ENCODE measurements around the gene AFAP1L1. TPM values are rescaled to one million over a fixed set of nuclear protein-coding genes. Genes with fewer than 3 reads are reported as not detected.
"Not testable (repeated sequence)": the region's sequence is repeated elsewhere in the genome, so short reads cannot be mapped to it uniquely, and the experiment has no call there.

AFAP1L1 gene
- total RNA-seq, 1 experiment from 2014 or later: 2.3 TPM

- no peak for DNase-seq (ENCODE audit: extremely low read depth, low read depth)
Measured at GRCh38 chr5:149386166-149386565, 114.5 kb downstream of the AFAP1L1 start.

DNA sequence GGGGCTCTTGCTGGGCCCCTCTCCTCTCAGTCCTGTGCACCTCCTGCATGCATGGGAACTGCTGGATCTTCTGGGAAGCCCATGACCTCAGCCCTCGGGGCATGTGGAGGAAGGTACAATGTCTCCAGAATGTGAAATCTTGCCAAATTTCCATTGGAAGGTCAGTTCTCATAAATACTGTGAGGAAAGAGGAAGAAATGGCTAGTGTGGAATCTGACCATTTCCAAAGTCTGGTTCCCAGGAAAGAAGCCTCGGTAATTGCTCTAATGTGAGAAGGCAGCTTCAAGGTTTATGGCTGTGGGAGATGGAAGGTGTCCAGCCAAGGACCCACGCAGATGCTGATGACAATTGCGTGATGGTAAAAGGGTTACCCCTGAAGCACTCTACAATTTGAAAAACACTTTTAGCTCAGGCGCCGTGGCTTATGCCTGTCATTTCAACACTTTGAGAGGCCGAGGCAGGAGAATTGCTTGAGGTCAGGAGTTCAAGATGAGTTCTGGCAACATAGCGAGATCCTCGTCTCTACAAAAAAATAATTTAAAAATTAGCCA lies 115.5 kb downstream of the AFAP1L1 start:
- DNase-seq (ENCODE audit: extremely low read depth, low read depth): no peak

GRCh38 chr5:149387982-149388381 lies 116.3 kb downstream of the AFAP1L1 start:
- DNase-seq (ENCODE audit: extremely low read depth, low read depth): no peak

DNA sequence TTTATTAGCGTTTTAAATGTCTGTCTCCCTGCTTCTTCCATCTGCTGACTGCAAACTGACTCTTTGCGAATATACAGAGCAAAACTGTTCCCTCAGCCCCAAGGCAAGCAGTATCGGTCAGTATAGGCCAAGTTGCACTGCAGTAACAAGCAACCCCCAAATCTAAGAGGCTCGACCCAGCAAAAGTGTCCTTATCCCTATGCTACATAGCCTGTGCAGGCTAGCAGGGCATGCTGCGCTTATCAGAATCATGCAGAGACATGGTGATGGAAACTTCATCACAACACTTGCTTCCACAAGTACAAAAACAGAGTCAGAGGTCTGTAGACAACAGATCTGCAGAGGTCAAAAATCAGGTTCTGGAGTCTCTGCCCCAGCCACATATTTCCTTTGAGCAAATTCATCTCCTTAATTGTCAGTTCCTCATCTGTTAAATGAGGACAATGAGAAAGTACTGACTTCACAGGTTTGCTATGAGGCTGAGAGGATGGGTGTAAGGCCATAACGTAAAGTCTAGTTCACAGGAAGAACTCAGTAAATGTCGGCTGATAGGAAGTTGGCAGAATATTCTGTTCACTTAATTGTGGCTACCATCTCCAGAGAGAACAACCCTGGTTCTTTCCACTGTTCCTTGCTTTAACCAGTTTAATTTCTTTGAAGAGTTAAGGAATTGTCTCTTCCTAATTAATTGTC lies 117.0 kb downstream of the AFAP1L1 start:
- DNase-seq (ENCODE audit: extremely low read depth, low read depth): no peak

DNA sequence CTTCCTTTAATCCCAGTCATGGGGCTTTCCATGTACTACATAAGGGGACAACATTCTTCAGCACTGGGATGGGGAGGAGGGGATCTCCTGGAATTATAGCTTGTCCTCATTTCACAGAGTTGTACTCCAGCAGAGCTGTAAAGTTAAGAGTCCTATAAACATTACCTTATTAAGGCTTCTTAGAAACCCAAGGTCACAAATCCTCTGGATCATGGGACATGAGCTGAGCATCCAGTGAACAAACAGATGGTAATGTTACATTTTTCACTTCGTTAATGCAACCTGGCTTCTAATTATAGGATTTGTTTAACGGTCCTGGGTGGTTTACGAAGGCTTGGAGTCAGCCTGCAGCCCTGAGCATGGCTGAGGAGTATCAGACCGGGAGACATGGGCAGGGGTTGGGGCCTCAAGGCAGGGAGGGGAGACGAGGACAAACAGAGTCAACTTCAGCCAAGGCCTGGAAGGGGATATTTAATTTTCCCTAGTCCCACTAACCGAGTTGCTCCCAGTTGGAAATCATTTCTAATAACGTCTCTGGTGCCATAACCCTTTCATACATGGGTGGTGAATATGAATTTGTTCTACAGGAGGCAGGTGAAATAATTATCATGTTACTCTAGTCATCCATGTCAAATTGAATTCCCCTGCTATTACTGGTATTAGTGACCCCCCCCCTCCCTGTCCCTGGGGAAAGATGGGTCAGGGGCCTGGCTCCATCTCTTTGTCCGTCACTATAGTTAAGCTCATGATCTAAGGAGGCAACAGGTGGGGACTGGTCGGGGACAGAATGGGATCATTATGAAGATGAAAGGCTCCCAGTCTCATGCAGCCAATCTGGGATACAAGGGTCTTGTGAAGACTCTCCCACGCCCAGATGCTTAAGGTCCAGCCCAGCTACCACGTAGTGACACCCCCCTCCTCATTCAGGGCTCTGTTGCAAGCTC lies 118.2 kb downstream of the AFAP1L1 start:
- no peak for DNase-seq (ENCODE audit: extremely low read depth, low read depth)

DNA sequence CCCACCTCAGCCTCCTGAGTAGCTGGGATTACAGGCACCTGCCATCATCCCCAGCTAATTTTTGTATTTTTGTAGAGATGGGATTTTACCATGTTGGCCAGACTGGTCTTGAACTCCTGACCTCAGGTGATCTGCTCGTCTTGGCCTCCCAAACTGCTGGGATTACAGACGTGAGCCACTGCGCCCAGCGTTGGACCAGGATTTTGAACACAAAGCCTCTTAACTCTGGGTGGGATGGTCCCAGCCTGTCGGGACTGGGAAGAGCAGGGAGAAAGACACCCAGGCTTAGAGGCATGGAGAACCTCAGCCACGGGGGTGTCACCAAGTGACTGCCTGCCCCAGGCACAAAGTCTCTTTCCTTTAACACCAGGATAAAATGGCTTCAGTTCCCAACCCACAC lies 119.4 kb downstream of the AFAP1L1 start:
- DNase-seq (ENCODE audit: extremely low read depth, low read depth): not testable (repeated sequence)

Other genes starting within 250 kb of the AFAP1L1 start
- 1.5 and 1.8 TPM in 2 replicates for gene SH3TC2, start 208.8 kb upstream of the AFAP1L1 start, total RNA-seq (2014; rRNA removed; shearing (Covaris generic))
- gene ABLIM3, start 130.4 kb upstream of the AFAP1L1 start, total RNA-seq (2014; rRNA removed; shearing (Covaris generic)): 6.5 and 7.0 TPM in 2 replicates
- gene GRPEL2, start 73.6 kb downstream of the AFAP1L1 start, total RNA-seq (2014; rRNA removed; shearing (Covaris generic)): 75.5 and 92.3 TPM in 2 replicates
- 10.5 and 11.4 TPM in 2 replicates for gene PCYOX1L, start 86.2 kb downstream of the AFAP1L1 start, total RNA-seq (2014; rRNA removed; shearing (Covaris generic))
- not detected in 2 replicates for gene IL17B, start 107.4 kb downstream of the AFAP1L1 start, total RNA-seq (2014; rRNA removed; shearing (Covaris generic))